ENCODE data around the gene ADGRV1.
"Not testable (repeated sequence)": the region's sequence is repeated elsewhere in the genome, so short reads cannot be mapped to it uniquely, and the experiment has no call there.

The ADGRV1 gene

GRCh38 chr5:90949469-90950358 lies 391.1 kb downstream of the ADGRV1 start:
- no peak for DNase-seq

GRCh38 chr5:90955001-90955635 lies 396.5 kb downstream of the ADGRV1 start:
- no peak for DNase-seq

- DNase-seq, result peak in 1 of 2 experiments; percentile 49
Observed at GRCh38 chr5:90956511-90957097, 398.0 kb downstream of the ADGRV1 start.

DNA sequence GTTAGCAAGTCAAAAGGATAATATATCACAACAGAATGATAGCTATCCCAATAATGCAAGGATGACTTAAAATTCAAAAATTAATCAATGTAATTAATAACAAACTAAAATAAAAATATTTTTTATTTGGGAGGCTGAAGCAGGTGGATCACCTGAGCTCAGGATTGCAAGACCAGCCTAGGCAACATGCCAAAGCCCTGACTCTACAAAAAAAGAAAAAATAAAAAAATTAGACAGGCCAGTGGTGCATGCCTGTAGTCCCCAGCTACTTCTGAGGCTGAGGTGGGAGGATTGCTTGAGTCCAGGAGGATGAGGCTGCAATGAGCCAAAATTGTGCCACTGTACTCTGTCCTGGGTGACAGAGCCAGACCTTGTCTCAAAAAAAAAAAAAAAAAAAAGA lies 399.3 kb downstream of the ADGRV1 start:
- no peak for DNase-seq

- no peak for DNase-seq
Observed at GRCh38 chr5:90959262-90959661, 400.7 kb downstream of the ADGRV1 start.

DNA sequence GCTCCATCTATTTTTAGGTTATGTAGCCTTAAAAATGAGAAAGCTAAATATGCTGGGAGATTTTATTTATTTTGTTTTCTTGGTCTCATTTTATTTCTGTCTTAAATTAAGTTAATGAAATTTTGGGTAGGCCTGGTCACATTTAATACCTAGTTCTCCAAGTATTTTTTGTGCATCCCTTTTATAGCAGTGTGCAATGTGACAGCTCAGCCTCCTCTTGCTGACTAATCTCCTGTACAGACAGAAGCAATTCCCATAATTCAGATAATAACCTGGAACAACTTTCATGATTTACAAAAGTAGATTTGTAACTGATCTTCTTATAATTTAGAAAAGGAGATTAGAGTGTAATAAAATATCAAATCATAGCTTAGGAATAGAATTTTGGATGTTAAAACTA lies 403.9 kb downstream of the ADGRV1 start:
- DNase-seq, result no peak

- DNase-seq, result no peak
Observed at GRCh38 chr5:90965110-90965685, 406.6 kb downstream of the ADGRV1 start.

GRCh38 chr5:90967443-90967842 lies 408.8 kb downstream of the ADGRV1 start:
- no peak for DNase-seq

- no peak for DNase-seq
Observed at GRCh38 chr5:90967851-90968250, 409.3 kb downstream of the ADGRV1 start.

- DNase-seq, result no peak
Observed at GRCh38 chr5:90968319-90968718, 409.7 kb downstream of the ADGRV1 start.

DNA sequence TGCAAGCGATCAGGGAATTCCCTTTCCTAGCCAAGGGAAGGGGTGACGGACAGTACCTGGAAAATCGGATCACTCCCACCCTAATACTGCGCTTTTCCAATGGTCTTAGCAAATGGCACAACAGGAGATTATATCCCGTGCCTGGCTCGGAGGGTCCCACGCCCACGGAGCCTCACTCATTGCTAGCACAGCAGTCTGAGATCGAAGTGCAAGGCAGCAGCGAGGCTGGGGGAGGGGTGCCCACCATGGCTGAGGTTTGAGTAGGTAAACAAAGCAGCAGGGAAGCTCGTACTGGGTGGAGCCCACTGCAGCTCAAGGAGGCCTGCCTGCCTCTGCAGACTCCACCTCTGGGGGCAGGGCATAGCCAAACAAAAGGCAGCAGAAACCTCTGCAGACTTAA lies 411.3 kb downstream of the ADGRV1 start:
- not testable (repeated sequence) for DNase-seq

- no peak for DNase-seq
Observed at GRCh38 chr5:90981177-90981576, 422.6 kb downstream of the ADGRV1 start.

- no peak for DNase-seq
Observed at GRCh38 chr5:90981821-90982220, 423.2 kb downstream of the ADGRV1 start.

GRCh38 chr5:90982576-90982975 lies 424.0 kb downstream of the ADGRV1 start:
- no peak for DNase-seq

- no peak for DNase-seq
Observed at GRCh38 chr5:90983148-90983547, 424.6 kb downstream of the ADGRV1 start.

DNA sequence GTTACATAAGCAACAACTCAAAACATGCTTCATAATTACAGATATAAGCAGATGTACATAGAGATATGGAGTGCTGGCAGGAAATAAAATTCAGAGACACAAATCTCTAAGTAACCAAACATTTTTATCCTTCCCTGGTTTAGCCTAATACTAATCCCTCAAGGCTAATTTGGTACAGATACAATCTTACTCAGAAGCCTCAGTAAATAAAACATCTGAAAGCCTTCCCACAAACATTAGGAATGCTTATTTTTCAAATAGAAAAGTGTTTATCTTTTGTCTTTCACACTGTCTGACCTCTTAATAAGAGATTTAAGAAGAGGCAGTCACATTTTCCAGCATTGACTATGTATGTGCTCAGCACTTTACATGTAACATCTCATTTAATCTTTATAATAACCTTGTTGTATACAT lies 425.1 kb downstream of the ADGRV1 start:
- no peak for DNase-seq

DNA sequence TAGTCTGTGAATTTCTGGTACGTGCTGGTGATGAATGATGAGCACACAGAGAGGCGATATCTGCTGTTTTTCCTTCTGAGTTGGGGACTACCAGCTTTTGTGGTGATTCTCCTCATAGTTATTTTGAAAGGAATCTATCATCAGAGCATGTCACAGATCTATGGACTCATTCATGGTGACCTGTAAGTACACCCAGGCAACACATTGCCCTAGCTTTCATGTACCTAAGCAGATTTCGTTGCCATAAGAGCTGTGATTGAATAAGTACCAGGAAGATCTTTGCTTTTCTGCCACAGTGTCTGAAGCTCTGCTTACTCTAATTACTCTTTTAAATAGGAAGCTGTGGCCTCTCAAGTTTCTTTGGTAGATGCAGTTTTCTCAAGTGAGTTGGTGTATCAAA lies 426.7 kb downstream of the ADGRV1 start:
- no peak for DNase-seq

DNA sequence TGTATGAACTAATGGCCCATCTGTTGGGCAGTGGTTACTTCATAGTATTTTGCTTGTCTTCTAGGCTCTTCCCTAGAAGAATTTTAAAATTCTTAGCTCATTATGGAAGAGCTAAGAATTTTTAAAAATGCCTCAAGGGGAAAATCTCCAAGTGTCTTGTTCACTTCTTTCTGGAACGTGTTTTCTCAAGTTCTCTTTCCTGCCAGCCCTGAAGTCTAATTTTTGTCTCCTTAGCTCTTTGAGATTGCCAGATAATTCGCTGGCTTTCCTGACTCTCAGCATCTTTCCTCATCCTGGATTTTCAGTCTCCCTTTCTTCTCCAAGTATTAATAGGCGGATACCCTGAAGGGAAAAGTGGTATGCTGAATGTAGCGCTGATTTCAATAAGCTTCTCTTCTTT lies 429.1 kb downstream of the ADGRV1 start:
- no peak for DNase-seq

DNA sequence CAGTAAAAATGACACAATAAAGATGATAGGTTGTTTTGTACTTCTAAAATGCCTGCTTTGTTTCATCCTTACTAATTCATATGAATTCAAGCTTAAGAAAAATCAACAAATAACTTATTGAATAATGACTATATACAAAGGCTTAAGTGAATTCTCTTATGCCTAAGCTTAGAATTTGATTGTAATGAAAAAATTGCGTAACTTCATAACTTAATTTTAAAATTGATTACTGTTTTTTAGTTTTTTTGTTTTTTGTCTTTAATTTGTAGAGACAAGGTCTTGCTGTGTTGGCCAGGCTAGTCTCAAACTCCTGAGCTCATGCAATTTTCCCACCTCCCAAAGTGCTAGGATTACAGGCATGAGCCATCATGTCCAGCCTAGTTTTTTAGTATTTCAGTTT lies 432.6 kb downstream of the ADGRV1 start:
- no peak for DNase-seq

- no peak for DNase-seq
Observed at GRCh38 chr5:90994796-90995195, 436.2 kb downstream of the ADGRV1 start.

DNA sequence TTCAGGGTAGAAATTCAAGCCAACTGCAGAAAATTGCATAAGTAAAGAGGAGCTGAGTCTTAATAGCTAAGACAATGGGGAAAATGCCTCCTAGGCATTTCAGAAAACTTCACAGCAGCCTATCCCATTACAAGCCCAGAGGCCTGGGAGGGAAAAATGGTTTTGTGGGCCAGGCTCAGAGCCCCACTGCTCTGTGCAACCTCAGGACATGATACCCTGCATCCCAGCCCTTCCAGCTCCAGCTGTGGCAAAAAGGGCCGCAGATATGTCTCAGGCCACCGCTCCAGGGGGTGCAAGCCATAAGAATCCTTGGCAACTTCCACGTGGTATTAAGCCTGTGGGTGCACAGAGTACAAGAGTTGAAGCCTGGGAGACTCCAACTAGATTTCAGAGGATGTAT lies 437.5 kb downstream of the ADGRV1 start:
- DNase-seq, result no peak

DNA sequence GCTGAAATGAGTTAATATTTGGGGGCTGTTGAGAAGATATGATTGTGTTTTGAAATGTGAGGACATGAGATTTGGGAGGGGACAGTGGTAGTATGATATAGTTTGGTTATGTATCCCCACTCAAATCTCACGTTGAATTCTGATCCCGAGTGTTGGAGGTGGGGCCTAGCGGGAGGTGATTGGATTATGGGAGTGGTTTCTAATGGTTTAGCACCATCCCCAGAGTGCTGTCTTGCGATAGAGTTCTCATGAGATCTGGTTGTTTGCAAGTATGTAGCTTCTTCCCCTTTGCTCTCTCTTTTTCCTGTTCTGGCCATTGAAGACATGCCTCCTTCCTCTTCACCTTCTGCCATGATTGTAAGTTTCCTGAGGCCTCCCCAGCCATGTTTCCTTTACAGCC lies 438.5 kb downstream of the ADGRV1 start:
- no peak for DNase-seq

GRCh38 chr5:91000743-91001142 lies 442.1 kb downstream of the ADGRV1 start:
- DNase-seq, result no peak

- no peak for DNase-seq
Observed at GRCh38 chr5:91006713-91007112, 448.1 kb downstream of the ADGRV1 start.
